Effector CD8-positive, alpha-beta T cell (primary cell): ENCODE results near the gene GPBP1L1.
"Not testable (repeated sequence)": the region's sequence is repeated elsewhere in the genome, so short reads cannot be mapped to it uniquely, and the experiment has no call there.

Source experiments
- DNase-seq: peaks from one replicate; lab custom pipeline; 2025; lab: John Stamatoyannopoulos, UW

GPBP1L1 gene

GRCh38 chr1:45635211-45635610 is 51.1 kb downstream of the GPBP1L1 start:
- DNase-seq = no peak

GRCh38 chr1:45630429-45630828 is 55.9 kb downstream of the GPBP1L1 start:
- no peak for DNase-seq

- no peak for DNase-seq
Observed at GRCh38 chr1:45629035-45629434, 57.3 kb downstream of the GPBP1L1 start.

- DNase-seq = no peak
Observed at GRCh38 chr1:45623972-45624371, 62.4 kb downstream of the GPBP1L1 start, which contains the start of gene CCDC17. TSS of gene CCDC17 (minus strand) at chr1:45624054. CDS start at chr1:45623909, 145 bp downstream.

- no peak for DNase-seq
Observed at GRCh38 chr1:45622524-45623394, 63.6 kb downstream of the GPBP1L1 start.

- DNase-seq = no peak
Observed at GRCh38 chr1:45621895-45622523, 64.3 kb downstream of the GPBP1L1 start.

GRCh38 chr1:45621501-45621836 is 64.9 kb downstream of the GPBP1L1 start:
- DNase-seq = no peak

GRCh38 chr1:45620588-45621500 is 65.5 kb downstream of the GPBP1L1 start:
- DNase-seq = no peak

GRCh38 chr1:45619149-45619921 is 67.0 kb downstream of the GPBP1L1 start:
- DNase-seq = no peak

GRCh38 chr1:45617618-45618017 is 68.7 kb downstream of the GPBP1L1 start:
- DNase-seq = no peak

- DNase-seq = no peak
Observed at GRCh38 chr1:45615885-45616284, 70.4 kb downstream of the GPBP1L1 start.

GRCh38 chr1:45612941-45613579 is 73.3 kb downstream of the GPBP1L1 start:
- no peak for DNase-seq

- DNase-seq = no peak
Observed at GRCh38 chr1:45610589-45611226, 75.6 kb downstream of the GPBP1L1 start.

GRCh38 chr1:45608175-45609156 is 77.9 kb downstream of the GPBP1L1 start:
- DNase-seq = no peak

GRCh38 chr1:45607404-45608074 is 78.8 kb downstream of the GPBP1L1 start:
- no peak for DNase-seq

- DNase-seq = no peak
Observed at GRCh38 chr1:45604239-45604638, 82.1 kb downstream of the GPBP1L1 start.

- not testable (repeated sequence) for DNase-seq
Observed at GRCh38 chr1:45596765-45597164, 89.6 kb downstream of the GPBP1L1 start.

GRCh38 chr1:45594412-45594811 is 91.9 kb downstream of the GPBP1L1 start:
- no peak for DNase-seq

GRCh38 chr1:45589861-45590260 is 96.5 kb downstream of the GPBP1L1 start:
- no peak for DNase-seq
